HEK293 (cell line): Measurements from ENCODE around the gene RAP1A.

Source experiments
- GLIS1 ChIP-seq: fragments of 450-650 bp; formaldehyde crosslinking; IDR thresholded peaks from 2 replicates; pipeline ENCODE4 v1.5.1; 2016; ENCODE audit warnings: missing biosample characterization, missing genetic modification characterization
- KLF16 ChIP-seq: fragments of 450-650 bp; formaldehyde crosslinking; IDR thresholded peaks from 2 replicates; pipeline ENCODE4 v1.5.1; 2017; ENCODE audit warnings: missing biosample characterization, missing genetic modification characterization
- KLF7 ChIP-seq: fragments of 450-650 bp; formaldehyde crosslinking; IDR thresholded peaks from 2 replicates; pipeline ENCODE4 v1.5.1; 2016; ENCODE audit warnings: missing biosample characterization, missing genetic modification characterization, borderline replicate concordance
- KLF9 ChIP-seq: fragments of 450-650 bp; formaldehyde crosslinking; IDR thresholded peaks from 2 replicates; pipeline ENCODE4 v1.5.1; 2016; ENCODE audit warnings: missing biosample characterization, missing genetic modification characterization, low read depth
- SCRT2 ChIP-seq: fragments of 450-650 bp; formaldehyde crosslinking; IDR thresholded peaks from 2 replicates; pipeline ENCODE4 v1.5.1; 2016; ENCODE audit warnings: missing biosample characterization, missing genetic modification characterization
- SP7 ChIP-seq: fragments of 450-650 bp; formaldehyde crosslinking; IDR thresholded peaks from 2 replicates; pipeline ENCODE4 v1.5.1; 2016; ENCODE audit warnings: missing biosample characterization, missing genetic modification characterization
- TCF7L2 ChIP-seq: IDR thresholded peaks from 2 replicates; pipeline ENCODE4 v1.6.1; 2011; ENCODE audit warnings: low read depth, mild to moderate bottlenecking, inconsistent platforms, low read length, moderate library complexity, borderline replicate concordance
- TSHZ1 ChIP-seq: fragments of 450-650 bp; formaldehyde crosslinking; IDR thresholded peaks from 2 replicates; pipeline ENCODE4 v1.5.1; 2016; ENCODE audit warnings: missing biosample characterization, missing genetic modification characterization, borderline replicate concordance
- ZBTB44 ChIP-seq: fragments of 450-650 bp; IDR thresholded peaks from 2 replicates; pipeline ENCODE4 v1.5.1; 2018; ENCODE audit warnings: missing biosample characterization, mild to moderate bottlenecking, missing genetic modification characterization
- ZBTB6 ChIP-seq: fragments of 450-650 bp; formaldehyde crosslinking; IDR thresholded peaks from 2 replicates; pipeline ENCODE4 v1.5.1; 2017; ENCODE audit warnings: missing biosample characterization, missing genetic modification characterization
- ZNF112 ChIP-seq: fragments of 450-650 bp; formaldehyde crosslinking; IDR thresholded peaks from 2 replicates; pipeline ENCODE4 v1.5.0; 2017; ENCODE audit warnings: missing biosample characterization, missing genetic modification characterization
- ZNF114 ChIP-seq: fragments of 450-650 bp; formaldehyde crosslinking; IDR thresholded peaks from 2 replicates; pipeline ENCODE4 v1.5.0; 2017; ENCODE audit warnings: missing biosample characterization, missing genetic modification characterization
- ZNF280C ChIP-seq: fragments of 450-650 bp; formaldehyde crosslinking; IDR thresholded peaks from 2 replicates; pipeline ENCODE4 v1.5.1; 2016; ENCODE audit warnings: missing biosample characterization, missing genetic modification characterization
- ZNF335 ChIP-seq: fragments of 450-650 bp; formaldehyde crosslinking; conservative IDR thresholded peaks from 2 replicates; pipeline ENCODE4 v1.5.1; 2016; ENCODE audit warnings: missing biosample characterization, missing genetic modification characterization
- ZNF426 ChIP-seq: fragments of 450-650 bp; formaldehyde crosslinking; IDR thresholded peaks from 2 replicates; pipeline ENCODE4 v1.5.1; 2017; ENCODE audit warnings: missing biosample characterization, missing genetic modification characterization, mild to moderate bottlenecking, inconsistent platforms, moderate library complexity
- ZNF473 ChIP-seq: fragments of 450-650 bp; formaldehyde crosslinking; IDR thresholded peaks from 2 replicates; pipeline ENCODE4 v1.5.1; 2017; ENCODE audit warnings: missing biosample characterization, missing genetic modification characterization
- ZNF518A ChIP-seq: fragments of 450-650 bp; formaldehyde crosslinking; conservative IDR thresholded peaks from 2 replicates; pipeline ENCODE4 v1.5.1; 2016; ENCODE audit warnings: low read depth, missing biosample characterization, missing genetic modification characterization
- ZNF571 ChIP-seq: fragments of 450-650 bp; formaldehyde crosslinking; IDR thresholded peaks from 2 replicates; pipeline ENCODE4 v1.5.0; 2017; ENCODE audit warnings: missing biosample characterization, missing genetic modification characterization
- ZNF660 ChIP-seq: fragments of 450-650 bp; IDR thresholded peaks from 2 replicates; pipeline ENCODE4 v1.5.1; 2018; ENCODE audit warnings: missing biosample characterization, mild to moderate bottlenecking, missing genetic modification characterization
- ZNF677 ChIP-seq: fragments of 450-650 bp; IDR thresholded peaks from 2 replicates; pipeline ENCODE4 v1.5.0; 2018; ENCODE audit warnings: missing biosample characterization, mild to moderate bottlenecking, missing genetic modification characterization, moderate library complexity
- ZSCAN18 ChIP-seq: fragments of 450-650 bp; formaldehyde crosslinking; IDR thresholded peaks from 2 replicates; pipeline ENCODE4 v1.5.1; 2016; ENCODE audit warnings: missing biosample characterization, missing genetic modification characterization

The RAP1A gene

GRCh38 chr1:111755331-111756123, 135.9 kb downstream of the RAP1A start, which contains the start of gene DDX20 (continued):
- peak; percentile 79; the same call in 1 of the 2 replicates for TF ChIP-seq ZSCAN18 (tag by site-specific recombination)
- TF ChIP-seq ZBTB44 (tag by site-specific recombination): peak; percentile 69; the same call in 1 of the 2 replicates
- peak; percentile 96 for TF ChIP-seq KLF9 (tag by site-specific recombination)
- no peak for TF ChIP-seq ZNF677
- no peak for TF ChIP-seq ZNF426 (tag by site-specific recombination)
- TF ChIP-seq ZNF112 (tag by site-specific recombination): no peak
- peak; percentile 96 for TF ChIP-seq SCRT2 (tag by site-specific recombination)
- TF ChIP-seq ZNF114: no peak
- TF ChIP-seq ZNF335 (tag by site-specific recombination): peak; percentile 86
- TF ChIP-seq ZNF518A (tag by site-specific recombination): peak; percentile 49
- TF ChIP-seq SP7 (tag by site-specific recombination): peak; percentile 96
- TF ChIP-seq ZBTB6 (tag by site-specific recombination): no peak; the same call in 1 of the 2 replicates
- no peak for TF ChIP-seq ZNF571 (tag by site-specific recombination)
- TF ChIP-seq GLIS1 (tag by site-specific recombination): peak; percentile 52
- TF ChIP-seq ZNF280C: no peak
- TF ChIP-seq KLF16: peak; percentile 98
- peak; percentile 98 for TF ChIP-seq KLF7 (tag by site-specific recombination)
- TF ChIP-seq TSHZ1: no peak; the same call in 1 of the 2 replicates
- TF ChIP-seq ZNF473: no peak
- peak; percentile 98 for TF ChIP-seq ZNF660 (tag by site-specific recombination)
- no peak; the same call in 1 of the 2 replicates for TF ChIP-seq TCF7L2
